Embryonic facial prominence (tissue), 1 donor: ENCODE data around the gene ARHGEF25.
"Not testable (repeated sequence)": the region's sequence is repeated elsewhere in the genome, so short reads cannot be mapped to it uniquely, and the experiment has no call there.

Experiments
- DNase-seq: peaks from one replicate; pipeline ENCODE4 v3.0.0-alpha.2; 2016; ENCODE audit errors: extremely low spot score

The ARHGEF25 gene

DNA sequence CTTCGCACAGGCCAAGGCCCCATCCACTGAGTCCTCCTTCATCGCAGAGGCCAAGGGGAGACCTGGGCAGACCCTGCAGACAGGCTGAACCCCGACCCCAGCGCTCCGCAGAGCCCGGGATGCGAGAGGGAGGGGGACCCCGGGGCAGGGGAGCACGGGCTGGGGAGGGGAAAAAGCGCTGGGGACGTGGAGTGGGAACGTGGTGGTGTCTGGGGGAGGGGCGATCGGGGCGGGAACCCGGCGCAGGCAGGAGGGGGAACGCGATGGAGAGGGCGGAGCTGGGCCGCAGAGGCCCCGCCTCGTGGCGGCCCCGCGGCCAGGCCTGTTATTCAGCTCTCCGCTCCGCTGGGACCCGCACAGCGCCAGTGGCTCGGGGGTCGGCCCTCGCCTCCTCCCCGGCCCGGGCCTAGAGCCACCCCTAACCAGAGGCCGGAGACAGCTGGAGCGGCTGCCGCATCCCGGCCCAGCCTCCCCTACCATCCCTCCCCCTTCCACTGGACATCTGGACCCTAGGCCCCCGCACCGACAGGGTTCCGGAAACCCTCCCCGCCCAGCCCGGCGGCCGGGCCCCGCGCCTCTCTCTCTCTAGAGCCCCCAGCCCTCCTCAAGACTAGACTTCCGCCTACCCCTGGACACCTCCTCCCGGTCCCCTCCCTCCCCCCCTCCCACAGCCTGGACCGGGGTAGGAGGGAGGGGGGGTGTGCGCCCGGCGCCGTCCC lies at the start of gene ARHGEF25:
ARHGEF25 (plus strand) TSS at position 328 of the 719 bp plus-strand sequence. CDS start 460 bp downstream, outside the sequence.
- peak; percentile 45 for DNase-seq

DNA sequence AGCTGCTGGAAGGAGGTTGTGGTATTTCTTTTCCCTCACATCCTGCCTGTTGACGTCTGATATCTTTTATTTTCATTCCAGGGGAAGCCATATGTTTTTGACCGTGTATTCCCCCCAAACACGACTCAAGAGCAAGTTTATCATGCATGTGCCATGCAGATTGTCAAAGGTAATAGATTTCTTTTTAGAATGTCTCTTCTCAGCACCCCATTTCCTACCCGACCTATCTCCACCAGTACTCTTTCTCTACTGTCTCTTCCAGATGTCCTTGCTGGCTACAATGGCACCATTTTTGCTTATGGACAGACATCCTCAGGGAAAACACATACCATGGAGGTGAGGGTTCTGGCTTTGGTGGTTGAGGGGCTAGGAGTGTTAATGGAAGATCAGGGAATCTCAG lies 47.9 kb upstream of the ARHGEF25 start:
- DNase-seq = no peak

DNA sequence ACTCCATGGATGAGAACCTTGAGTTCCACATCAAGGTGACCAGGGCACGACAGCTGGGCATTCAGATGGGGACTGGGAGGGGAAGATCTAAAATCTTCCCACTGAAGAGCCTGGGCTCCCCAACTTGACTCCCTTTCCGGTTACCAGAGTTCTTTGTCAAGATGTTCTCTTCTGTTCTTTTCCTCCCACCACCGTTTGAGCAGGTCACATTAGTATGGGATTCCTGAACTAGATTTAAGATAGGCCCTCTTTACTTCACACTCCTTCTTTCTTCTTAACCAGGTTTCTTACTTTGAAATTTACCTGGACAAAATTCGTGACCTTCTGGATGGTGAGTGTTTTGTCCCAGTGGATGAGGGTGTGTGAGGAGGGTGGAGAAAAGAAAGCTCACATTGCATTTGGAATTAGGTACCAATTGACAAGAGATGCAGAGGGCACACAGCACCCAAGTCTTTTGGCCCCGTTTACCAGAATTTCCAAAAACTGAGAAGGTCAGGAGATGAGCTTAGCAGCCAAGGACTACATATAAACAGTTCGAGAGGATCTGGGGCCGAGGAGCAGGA lies 47.0 kb upstream of the ARHGEF25 start:
- DNase-seq = no peak

DNA sequence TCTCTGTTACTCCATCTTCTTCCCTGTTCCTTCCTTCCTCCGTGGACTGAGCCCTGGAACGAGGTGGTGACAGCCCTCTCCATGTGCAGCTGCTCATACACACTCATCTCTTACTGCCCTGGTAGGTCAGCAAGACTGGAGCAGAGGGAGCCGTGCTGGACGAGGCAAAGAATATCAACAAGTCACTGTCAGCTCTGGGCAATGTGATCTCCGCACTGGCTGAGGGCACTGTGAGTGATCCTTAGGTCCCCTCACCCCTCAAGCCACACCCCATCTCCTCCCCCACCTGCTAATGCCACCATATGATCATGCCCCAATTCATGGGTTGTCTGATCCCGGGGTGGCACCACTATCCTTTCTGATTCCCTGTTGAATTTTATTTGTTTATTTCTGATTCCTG lies 42.4 kb upstream of the ARHGEF25 start:
- DNase-seq = no peak

DNA sequence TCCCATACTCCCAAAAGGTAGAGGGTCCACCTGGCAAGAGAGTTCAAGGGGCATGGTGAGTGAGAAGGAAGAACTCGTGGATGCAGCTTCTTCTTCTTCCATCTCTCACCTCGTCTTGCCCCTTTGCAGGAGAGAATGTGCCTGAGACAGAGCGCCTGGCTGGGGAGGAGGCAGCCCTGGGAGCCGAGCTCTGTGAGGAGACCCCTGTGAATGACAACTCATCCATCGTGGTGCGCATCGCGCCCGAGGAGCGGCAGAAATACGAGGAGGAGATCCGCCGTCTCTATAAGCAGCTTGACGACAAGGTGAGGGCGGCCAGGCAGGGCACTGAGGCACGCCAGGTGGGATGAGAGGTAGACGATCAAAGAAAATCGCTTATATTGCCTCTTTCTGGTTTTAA lies 41.4 kb upstream of the ARHGEF25 start:
- DNase-seq = no peak

DNA sequence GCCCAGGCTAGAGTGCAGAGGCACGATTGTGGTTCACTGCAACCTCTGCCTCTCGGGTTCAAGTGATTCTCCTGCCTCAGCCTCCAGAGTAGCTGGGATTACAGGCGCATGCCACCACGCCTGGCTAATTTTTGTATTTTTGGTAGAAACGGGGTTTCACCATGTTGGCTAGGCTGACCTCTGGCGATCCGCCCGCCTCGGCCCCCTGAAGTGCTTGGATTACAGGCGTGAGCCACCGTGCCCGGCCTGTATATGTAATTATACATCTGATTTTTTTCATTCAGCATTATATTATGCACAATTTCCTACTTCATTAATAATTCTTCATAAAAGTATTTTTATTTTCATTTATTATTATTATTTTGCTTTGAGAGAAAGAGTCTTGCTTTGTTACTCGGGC lies 40.8 kb upstream of the ARHGEF25 start:
- not testable (repeated sequence) for DNase-seq

DNA sequence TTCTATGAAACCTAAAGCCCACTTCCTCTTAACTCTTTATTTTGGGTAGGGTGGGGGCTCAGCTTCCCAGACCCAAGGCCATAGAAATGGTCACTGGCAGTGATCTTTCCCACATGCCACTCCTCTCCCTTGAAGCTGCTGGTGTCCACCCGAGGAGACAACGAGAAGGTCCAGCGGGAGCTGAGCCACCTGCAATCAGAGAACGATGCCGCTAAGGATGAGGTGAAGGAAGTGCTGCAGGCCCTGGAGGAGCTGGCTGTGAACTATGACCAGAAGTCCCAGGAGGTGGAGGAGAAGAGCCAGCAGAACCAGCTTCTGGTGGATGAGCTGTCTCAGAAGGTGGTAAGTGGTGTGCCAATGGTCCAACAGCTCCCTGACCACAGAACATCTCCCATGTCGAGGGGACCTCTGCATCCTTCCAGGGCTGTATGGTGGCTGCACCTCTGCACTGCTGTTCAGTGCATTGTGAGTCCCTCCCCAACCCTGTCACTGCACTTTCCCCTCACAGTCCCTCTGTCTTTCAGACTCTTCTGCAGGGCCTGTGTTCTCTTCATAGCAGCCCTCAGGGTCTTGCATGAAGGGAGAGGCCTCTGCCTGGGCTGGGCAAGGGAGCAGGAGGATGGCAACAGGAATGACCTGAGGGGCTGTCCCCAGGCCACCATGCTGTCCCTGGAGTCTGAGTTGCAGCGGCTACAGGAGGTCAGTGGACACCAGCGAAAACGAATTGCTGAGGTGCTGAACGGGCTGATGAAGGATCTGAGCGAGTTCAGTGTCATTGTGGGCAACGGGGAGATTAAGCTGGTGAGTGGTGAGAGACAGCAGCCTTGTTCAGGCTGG lies 39.1 kb upstream of the ARHGEF25 start:
- DNase-seq = no peak

DNA sequence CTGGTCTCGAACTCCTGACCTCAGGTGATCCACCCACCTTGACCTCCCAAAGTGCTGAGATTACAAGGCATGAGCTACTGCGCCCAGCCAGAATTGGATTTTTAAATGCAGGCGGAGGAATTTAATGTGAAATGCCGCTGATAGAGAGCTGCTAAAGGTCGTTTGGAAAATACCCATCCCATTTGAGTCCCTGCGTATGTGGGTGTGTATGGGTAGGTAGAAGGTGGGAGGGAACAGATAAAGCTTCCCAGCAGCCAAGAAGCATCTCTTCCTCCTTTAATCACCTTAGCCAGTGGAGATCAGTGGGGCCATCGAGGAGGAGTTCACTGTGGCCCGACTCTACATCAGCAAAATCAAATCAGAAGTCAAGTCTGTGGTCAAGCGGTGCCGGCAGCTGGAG lies 36.4 kb upstream of the ARHGEF25 start:
- DNase-seq = no peak

DNA sequence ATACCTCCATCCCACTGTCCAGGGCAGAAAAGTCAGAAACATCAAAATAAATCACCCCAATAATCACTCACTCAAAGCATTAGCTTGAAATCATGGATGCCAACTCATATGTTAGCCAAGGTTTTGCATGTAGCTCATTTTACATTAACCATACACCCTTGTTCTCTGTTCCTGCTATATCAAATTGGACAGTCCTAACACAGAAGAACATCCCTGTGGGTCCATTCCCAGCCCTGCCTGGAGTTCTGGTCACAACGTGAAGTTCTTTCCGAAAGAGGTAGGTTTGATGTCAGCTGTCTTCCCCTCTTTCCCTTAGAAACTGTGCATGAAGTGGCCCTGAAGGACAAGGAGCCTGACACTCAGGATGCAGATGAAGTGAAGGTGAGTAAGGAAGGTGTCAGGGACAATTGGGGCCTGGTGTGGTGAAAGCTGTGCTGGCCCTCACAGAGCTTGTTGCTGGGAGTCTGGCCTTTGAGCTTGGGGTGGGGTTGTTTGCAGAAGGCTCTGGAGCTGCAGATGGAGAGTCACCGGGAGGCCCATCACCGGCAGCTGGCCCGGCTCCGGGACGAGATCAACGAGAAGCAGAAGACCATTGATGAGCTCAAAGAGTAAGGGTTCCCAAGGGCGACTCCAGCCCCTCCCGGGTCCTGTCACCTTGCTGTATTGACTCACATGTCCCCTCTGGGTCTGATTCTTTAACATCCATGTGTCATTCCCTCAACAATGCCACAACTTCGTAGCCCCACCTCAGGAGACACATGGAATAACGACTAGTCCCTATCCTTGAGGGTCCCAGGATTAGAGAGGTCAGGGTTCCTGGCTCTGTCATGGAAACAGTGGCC lies 35.2 kb upstream of the ARHGEF25 start:
- no peak for DNase-seq

DNA sequence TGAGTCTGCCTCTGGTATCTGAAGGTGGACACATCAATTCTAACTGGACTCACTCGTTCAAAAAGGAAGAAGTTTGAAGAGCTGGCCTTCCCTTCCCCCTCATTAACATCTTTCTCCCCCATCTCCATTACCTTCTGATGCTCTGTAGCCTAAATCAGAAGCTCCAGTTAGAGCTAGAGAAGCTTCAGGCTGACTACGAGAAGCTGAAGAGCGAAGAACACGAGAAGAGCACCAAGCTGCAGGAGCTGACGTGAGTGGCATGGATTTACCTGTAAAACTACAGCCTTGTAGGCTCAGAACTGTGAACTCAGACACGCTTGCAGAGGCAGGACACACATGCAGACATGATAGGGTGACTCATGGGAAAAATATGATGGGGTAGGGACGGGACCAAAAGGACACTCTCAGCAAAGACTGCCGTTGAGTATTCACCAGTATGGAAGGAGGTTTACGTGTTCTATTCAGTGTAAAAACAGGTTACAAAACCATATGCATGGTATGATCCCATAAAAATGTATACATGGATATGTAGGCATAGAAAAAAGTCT lies 34.5 kb upstream of the ARHGEF25 start:
- no peak for DNase-seq

DNA sequence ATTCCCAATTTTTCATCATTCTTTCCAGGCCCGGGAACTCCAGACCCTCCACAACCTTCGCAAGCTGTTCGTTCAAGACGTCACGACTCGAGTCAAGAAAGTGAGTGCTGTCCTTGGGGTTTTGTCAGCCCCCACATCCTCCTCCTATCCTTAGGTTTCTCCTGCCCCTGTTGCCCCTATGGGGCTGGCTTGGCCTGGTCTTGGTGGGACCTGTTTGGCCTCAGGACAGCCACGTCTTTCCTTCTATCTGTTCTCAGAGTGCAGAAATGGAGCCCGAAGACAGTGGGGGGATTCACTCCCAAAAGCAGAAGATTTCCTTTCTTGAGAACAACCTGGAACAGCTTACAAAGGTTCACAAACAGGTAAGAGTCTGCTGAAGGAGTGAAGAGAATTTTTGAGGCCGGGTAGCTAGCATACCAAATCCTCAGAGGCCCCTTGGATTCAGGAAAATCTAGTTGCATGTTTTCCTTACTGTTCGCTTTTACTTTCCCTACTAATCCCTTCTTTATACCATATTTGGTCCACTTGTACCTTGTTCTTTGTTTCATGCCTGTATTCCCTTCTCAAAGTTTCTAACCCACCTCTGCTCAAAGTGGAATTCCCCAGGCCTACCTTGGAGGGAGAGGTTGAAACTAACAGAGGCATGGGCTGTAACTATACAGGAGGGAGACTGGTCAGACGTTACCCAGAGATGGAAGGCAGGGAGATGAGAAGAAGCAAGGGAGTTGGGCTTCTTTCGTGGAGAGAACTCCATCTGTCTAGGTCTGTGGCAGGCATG lies 33.1 kb upstream of the ARHGEF25 start:
- no peak for DNase-seq

DNA sequence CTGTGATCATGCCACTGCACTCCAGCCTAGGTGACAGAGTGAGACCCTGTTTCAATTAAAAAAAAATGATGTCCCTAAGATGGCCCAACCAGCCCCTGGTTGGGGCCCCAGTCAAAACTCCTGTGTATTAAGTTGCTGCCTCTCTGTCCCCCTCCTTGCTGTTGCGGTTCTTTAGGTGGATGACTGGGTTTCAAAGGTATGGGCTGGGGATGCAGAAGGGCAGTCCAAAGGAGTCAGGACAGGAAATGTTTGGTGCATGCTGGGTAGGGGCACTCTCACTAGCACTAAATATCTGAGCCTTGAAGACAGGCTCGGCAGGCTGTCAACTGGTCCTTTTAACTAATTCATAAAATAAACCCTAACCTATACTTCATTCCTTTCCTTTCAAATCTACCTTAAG lies 32.2 kb upstream of the ARHGEF25 start:
- no peak for DNase-seq

DNA sequence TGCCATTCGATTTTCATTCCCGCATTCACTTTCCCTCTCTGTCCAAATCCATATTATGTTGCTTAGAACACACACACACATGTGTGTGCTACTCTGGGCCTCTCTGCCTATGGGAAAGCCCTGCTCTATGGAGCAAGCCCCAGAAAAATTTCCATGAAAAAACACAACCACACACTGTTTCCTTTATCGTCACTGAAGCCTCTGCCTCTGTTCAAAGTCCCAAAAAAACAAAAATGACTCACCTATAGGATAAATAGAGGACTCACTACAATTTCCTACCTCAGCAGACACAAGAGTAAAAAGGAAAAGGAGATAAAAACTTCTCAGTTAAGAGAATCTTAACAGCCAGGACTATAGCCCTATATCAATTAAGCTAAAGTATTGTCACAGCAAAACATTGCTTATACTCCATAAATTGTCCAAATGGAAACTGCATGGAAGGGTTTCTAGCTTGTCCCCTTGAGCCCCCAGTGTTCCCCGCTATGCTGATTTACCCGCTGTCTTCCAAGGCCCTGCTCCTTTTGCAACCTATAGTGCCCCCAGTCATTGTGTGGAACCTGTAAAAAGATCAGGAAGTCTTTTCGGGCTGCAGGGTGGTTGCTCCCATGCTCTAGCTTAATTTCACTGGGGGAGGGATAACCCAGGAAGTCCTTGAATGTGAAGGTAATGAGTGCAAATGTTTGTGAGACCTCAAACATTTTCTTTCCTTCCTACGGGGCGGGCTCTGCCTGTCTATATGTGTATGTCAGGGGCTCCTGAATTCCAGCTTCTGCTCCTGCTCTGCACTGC lies 31.4 kb upstream of the ARHGEF25 start:
- DNase-seq = no peak

DNA sequence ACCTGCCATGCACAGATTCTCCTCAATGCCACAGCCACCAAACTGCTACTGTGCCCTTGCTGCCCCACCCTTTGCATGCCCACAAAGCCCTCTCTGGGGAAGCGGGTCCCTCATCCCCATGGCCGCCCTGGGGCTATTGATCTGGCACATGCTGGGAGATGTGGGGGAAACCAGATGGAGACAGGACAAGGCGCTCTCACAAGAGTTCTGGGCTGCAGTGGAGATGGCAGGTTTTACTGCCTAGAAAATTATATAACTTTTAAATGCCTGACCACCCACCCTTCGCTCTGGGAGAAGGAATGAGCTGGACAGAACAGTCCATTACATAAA lies 30.8 kb upstream of the ARHGEF25 start:
- no peak for DNase-seq

DNA sequence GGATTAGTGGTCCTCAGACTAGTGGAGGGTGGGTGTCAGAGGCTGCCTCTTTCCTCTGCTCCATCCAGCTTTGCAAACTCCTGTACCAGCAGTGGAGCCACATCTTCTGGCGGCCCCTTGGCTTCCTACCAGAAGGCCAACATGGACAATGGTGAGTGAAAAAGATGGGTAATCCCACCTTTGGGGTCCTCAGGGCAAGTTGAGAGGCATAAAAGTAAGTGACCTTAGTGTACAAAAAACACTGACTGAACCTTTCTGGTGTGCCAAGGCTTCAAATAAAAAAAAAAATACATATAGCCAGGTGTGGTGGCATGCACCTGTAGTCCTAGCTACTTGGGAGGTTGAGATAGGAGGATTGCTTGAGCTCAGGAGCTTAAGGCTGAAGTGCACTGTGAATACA lies 29.4 kb upstream of the ARHGEF25 start:
- DNase-seq = no peak

DNA sequence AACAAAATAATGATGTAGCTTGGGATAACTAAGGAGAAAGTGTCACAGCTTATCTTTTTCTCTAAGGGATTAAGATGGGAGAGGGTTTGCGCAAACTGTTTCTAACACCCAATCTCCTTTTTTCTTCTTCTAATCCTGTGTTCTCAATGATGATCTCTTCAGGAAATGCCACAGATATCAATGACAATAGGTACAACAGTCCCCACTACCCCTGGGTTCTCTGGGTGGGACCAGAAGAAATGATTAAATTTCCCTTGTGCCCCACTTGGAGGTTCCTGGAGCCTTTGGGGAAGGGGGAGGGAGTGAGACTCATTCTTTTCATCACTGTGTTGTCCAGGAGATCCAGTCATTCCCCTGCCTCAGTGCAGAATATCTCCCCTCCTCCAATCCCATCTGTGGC lies 28.8 kb upstream of the ARHGEF25 start:
- DNase-seq = no peak

DNA sequence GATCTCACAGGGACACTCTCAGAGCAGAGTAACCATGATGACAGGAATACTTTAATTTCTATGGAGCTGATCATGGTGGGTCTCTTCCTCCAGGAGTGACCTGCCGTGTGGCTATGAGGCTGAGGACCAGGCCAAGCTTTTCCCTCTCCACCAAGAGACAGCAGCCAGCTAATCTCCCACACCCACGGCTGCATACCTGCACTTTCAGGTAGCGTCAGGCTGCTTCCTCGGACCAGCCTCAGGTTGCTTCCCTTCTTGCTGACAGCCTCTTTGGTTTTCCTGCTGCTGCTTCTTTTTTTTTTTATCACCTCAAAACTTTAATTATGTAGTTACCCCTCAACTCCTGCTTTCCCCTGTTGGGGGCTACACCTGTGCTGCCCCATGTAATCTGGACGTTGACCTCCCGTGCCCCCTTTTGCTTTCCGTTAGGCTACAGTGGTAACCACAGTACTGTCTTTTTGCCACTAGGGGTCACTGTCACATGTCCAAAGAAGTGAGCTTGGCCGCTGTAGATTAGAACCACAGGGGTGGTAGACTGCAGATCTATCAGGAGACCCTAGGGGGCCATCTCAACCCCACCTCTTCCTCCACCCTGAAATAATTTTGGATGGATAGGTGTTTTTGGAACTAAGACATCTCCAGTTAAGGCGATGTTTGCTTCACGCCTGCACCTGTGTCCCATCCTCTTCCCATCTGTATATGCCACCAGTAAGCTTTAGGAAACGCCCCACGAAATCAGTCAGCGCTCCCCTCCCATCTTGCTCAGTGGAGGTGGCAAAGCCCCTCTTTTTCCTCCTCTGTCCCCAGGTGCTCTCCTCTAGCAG lies 28.0 kb upstream of the ARHGEF25 start:
- peak; percentile 63 for DNase-seq

DNA sequence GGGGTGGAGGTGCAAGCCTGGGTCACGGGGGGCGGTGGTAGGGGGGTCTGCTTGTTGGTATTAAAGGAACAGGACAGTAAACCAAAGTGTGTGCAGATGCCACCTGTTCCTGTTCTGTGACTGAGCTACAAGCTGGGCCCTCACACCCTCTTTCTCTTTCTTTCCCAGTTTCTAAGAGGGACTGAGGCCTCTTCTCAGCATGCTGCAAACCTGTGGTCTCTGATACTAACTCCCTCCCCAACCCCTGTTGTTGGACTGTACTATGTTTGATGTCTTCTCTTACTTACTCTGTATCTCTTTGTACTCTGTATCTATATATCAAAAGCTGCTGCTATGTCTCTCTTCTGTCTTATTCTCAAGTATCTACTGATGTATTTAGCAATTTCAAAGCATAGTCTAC lies 27.2 kb upstream of the ARHGEF25 start:
- no peak for DNase-seq

DNA sequence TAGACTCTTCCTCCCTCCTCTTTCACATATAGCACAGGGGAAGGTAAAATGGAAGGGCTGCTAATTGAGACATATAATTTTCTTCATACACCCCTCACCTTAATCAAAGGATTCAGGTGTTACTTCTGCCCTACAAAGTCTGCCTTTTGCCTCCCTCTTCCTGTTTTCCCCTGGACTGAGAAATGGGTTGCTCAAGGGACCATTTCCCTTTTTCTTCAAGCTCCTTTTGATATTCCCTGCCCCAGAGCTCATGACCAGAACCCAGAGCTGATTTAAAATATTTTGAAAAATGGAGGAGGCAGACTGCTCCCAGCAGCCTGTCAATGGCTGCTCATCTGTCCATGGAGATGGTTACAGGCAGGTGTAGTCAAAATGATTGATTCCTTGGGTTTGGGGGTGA lies 26.5 kb upstream of the ARHGEF25 start:
- no peak for DNase-seq
